Colonic mucosa (tissue), 4 donors: ENCODE results near the gene TNFRSF18. TPM values are rescaled to one million over a fixed set of nuclear protein-coding genes. Genes with fewer than 3 reads are reported as not detected.
A peak's percentile ranks its signal among the peaks of the same experiment; 100 is the strongest.

Experiments
- DNase-seq: peaks from one replicate; pipeline ENCODE4 v3.0.0-alpha.2; 2020
- H3K27ac ChIP-seq: fragments of 200-600 bp; one replicate; pipeline ENCODE4 v1.8.0; 2021
- H3K27me3 ChIP-seq: fragments of 200-600 bp; one replicate; pipeline ENCODE4 v1.8.0; 2021
- H3K36me3 ChIP-seq: fragments of 200-600 bp; one replicate; pipeline ENCODE4 v1.8.0; 2021
- H3K4me1 ChIP-seq: fragments of 200-600 bp; one replicate; pipeline ENCODE4 v1.8.0; 2021; ENCODE audit warnings: mild to moderate bottlenecking
- H3K4me3 ChIP-seq: fragments of 200-600 bp; one replicate; pipeline ENCODE4 v1.8.0; 2021
- H3K9ac ChIP-seq, 2 donors: one replicate each; pipeline ENCODE4 v1.7.0; 2013; ENCODE audit warnings: control low read depth in 2 of 2, low read depth in 2 of 2, low read length in 2 of 2
- H3K9me3 ChIP-seq: fragments of 200-600 bp; one replicate; pipeline ENCODE4 v1.8.0; 2021
- intact Hi-C: fragments of 100-400 bp; cut with DNase I; formaldehyde crosslinking; loops from one replicate; pipeline ENCODE4 v1.14.1; 2022
- total RNA-seq, 2 donors: library from RNA; stranded (reverse); fragmentation: NEBNext Ultra II Directional in 1 of 2; extraction: Animal tissue kit (Norgen Biotek cat#: 25700) in 1 of 2; gene quantifications; one replicate each; pipeline ENCODE4 v1.2.1, GENCODE V29; 2021
- TF ChIP-seq, protein P1 (sequence below): fragments of 200-600 bp; IDR thresholded peaks from one replicate; pipeline ENCODE4 v1.8.0; 2022; ENCODE audit warnings: antibody characterized with exemption, mild to moderate bottlenecking
- donor health status: healthy.
- donor health status: DM: no; HTN: no; CAD: no.
- donor health status: DM: no; HTN: no; CAD: no.

Gene TNFRSF18
- total RNA-seq, 2 donors from 2014 or later = 0.61 to 1.7 TPM

GRCh38 chr1:1173793-1174415, 32.5 kb downstream of the TNFRSF18 start, which contains the start of gene TTLL10:
TSS of gene TTLL10 (plus strand) at chr1:1173880. CDS start at chr1:1179216, 5,336 bp downstream.
- no peak within 1 kb of the TSS for H3K9ac ChIP-seq
- TF ChIP-seq, protein P1, sequence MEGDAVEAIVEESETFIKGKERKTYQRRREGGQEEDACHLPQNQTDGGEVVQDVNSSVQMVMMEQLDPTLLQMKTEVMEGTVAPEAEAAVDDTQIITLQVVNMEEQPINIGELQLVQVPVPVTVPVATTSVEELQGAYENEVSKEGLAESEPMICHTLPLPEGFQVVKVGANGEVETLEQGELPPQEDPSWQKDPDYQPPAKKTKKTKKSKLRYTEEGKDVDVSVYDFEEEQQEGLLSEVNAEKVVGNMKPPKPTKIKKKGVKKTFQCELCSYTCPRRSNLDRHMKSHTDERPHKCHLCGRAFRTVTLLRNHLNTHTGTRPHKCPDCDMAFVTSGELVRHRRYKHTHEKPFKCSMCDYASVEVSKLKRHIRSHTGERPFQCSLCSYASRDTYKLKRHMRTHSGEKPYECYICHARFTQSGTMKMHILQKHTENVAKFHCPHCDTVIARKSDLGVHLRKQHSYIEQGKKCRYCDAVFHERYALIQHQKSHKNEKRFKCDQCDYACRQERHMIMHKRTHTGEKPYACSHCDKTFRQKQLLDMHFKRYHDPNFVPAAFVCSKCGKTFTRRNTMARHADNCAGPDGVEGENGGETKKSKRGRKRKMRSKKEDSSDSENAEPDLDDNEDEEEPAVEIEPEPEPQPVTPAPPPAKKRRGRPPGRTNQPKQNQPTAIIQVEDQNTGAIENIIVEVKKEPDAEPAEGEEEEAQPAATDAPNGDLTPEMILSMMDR = no peak
- DNase-seq = peak; percentile 35
- peaks cover 6% of the 10 kb centered on the region for H3K4me1 ChIP-seq
- no peaks in the 10 kb centered on the region for H3K36me3 ChIP-seq
- H3K27me3 ChIP-seq = peaks cover 11% of the 10 kb centered on the region
- intact Hi-C loops = loop anchor here (10.0 kb wide), 1 partner anchor 51 kb away; no protein-coding TSS in a partner anchor
- H3K9me3 ChIP-seq = no peaks in the 10 kb centered on the region
- H3K27ac ChIP-seq = no peak within 1 kb of the TSS
- no peak within 1 kb of the TSS for H3K4me3 ChIP-seq

GRCh38 chr1:1173061-1173792, 33.2 kb downstream of the TNFRSF18 start:
- Histone ChIP-seq H3K4me1 (peaks cover 8% of the 10 kb centered on the region), H3K36me3 (no peaks in the 10 kb centered on the region), H3K9ac (no peak overlapping the region), H3K27me3 (peaks cover 11% of the 10 kb centered on the region), H3K27ac (no peak overlapping the region), H3K9me3 (no peaks in the 10 kb centered on the region), H3K4me3 (no peak overlapping the region)
- TF ChIP-seq, protein P1 = no peak
- intact Hi-C loops = loop anchor here (10.0 kb wide), 1 partner anchor 52 kb away; no protein-coding TSS in a partner anchor
- DNase-seq = peak; percentile 17

DNA sequence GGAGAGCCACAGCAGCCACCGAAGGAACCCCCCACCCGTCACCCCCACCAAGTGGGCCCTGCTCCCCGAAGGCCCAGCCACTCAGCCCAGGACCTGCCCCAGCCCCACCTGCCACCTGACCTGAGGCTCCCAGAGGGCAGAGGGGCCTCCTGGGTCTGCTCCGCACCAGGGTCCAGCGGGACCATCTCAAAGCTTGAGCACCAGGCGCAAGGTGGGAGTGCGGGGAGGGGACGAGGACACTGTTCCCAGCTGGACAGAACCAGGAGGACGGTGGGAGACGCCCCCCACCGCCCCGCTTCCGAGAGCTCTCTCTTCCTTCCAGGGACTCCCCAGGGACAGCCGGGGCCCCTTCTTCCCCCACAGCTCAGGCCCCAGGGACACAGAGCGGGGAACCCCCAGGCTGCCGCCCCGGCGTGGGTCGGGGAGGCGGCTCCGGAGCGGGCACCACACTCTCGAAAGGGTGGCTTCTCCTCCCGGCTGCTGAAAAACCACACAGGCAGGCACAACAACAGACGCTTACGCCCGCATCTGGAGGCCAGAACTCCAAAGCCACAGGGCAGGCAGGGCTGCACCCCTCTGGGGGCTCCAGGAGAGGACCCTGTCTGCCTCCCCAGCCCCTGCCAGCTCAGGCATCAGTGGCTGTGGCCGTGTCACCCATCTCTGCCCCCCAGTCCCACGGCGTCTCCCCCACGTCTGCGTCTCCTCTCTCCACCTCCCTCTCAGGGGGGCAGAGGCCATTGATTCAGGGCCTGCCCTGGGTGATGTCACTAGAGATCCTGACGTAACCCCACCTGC, 34.6 kb downstream of the TNFRSF18 start:
- TF ChIP-seq, protein P1 = no peak
- Histone ChIP-seq H3K9ac (no peak overlapping the region), H3K27me3 (peaks cover 10% of the 10 kb centered on the region), H3K36me3 (no peaks in the 10 kb centered on the region), H3K9me3 (no peaks in the 10 kb centered on the region), H3K4me1 (peaks cover 8% of the 10 kb centered on the region), H3K27ac (no peak overlapping the region), H3K4me3 (no peak overlapping the region)
- intact Hi-C loops = loop anchor here (10.0 kb wide), 1 partner anchor 53 kb away; no protein-coding TSS in a partner anchor
- DNase-seq = peak; percentile 27

GRCh38 chr1:1171161-1171545, 35.2 kb downstream of the TNFRSF18 start:
- Histone ChIP-seq H3K4me3 (no peak overlapping the region), H3K9me3 (no peaks in the 10 kb centered on the region), H3K27ac (no peak overlapping the region), H3K9ac (no peak overlapping the region), H3K27me3 (peaks cover 10% of the 10 kb centered on the region), H3K36me3 (no peaks in the 10 kb centered on the region), H3K4me1 (peaks cover 8% of the 10 kb centered on the region)
- TF ChIP-seq, protein P1 = no peak
- DNase-seq = peak; percentile 41
- intact Hi-C loops = loop anchor here (10.0 kb wide), 1 partner anchor 54 kb away; no protein-coding TSS in a partner anchor
